Measurements from ENCODE around the gene CARD11.

CARD11 gene

GRCh38 chr7:2979951-2980350 is 63.7 kb downstream of the CARD11 start:
- DNase-seq = no peak

GRCh38 chr7:2979201-2979631 is 64.5 kb downstream of the CARD11 start:
- no peak for DNase-seq

GRCh38 chr7:2978408-2978807 is 65.3 kb downstream of the CARD11 start:
- DNase-seq = no peak

- DNase-seq = no peak
Observed at GRCh38 chr7:2975821-2976371, 67.8 kb downstream of the CARD11 start.

GRCh38 chr7:2974093-2974819 is 69.4 kb downstream of the CARD11 start:
- no peak for DNase-seq

GRCh38 chr7:2972835-2973161 is 70.9 kb downstream of the CARD11 start:
- DNase-seq = no peak

- DNase-seq = no peak
Observed at GRCh38 chr7:2971914-2972834, 71.5 kb downstream of the CARD11 start.

- no peak for DNase-seq
Observed at GRCh38 chr7:2970861-2971260, 72.8 kb downstream of the CARD11 start.

- DNase-seq = no peak
Observed at GRCh38 chr7:2970307-2970664, 73.4 kb downstream of the CARD11 start.

- no peak for DNase-seq
Observed at GRCh38 chr7:2969398-2970306, 74.0 kb downstream of the CARD11 start.

- DNase-seq = no peak
Observed at GRCh38 chr7:2968616-2969397, 74.9 kb downstream of the CARD11 start.

- DNase-seq = peak; percentile 27
Observed at GRCh38 chr7:2968176-2968575, 75.5 kb downstream of the CARD11 start.

- DNase-seq = no peak
Observed at GRCh38 chr7:2967705-2968104, 76.0 kb downstream of the CARD11 start.

GRCh38 chr7:2967253-2967652 is 76.4 kb downstream of the CARD11 start:
- DNase-seq = no peak

GRCh38 chr7:2966466-2967078 is 77.1 kb downstream of the CARD11 start:
- DNase-seq = no peak

GRCh38 chr7:2965745-2966270 is 77.9 kb downstream of the CARD11 start:
- no peak for DNase-seq

- no peak for DNase-seq
Observed at GRCh38 chr7:2965301-2965700, 78.4 kb downstream of the CARD11 start.

- DNase-seq = no peak
Observed at GRCh38 chr7:2964208-2964607, 79.5 kb downstream of the CARD11 start.

- DNase-seq = no peak
Observed at GRCh38 chr7:2962865-2963264, 80.8 kb downstream of the CARD11 start.

GRCh38 chr7:2959828-2960599 is 83.7 kb downstream of the CARD11 start:
- DNase-seq = no peak
